ENCODE data around the gene PPP2R5C.

The PPP2R5C gene

DNA sequence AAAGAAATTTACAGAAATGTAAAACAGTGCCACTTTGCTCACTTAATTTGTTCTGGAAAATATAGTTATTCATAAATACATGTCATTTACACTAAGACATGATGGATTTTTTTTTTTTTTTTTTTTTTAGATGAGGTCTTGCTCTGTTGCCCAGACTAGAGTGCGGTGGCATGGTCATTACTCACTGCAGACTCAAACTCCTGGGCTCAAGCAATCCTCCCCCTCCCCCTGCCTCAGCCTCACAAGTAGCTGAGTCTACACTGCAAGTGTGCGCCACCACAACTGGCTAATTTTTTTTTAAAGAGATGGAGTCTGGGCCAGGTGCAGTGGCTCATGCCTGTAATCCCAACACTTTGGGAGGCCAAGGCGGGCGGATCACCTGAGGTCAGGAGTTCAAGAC, 101.2 kb downstream of the PPP2R5C start:
- no peak overlapping the region for H3K4me3 ChIP-seq (ENCODE audit: low read depth, low read length)
- in situ Hi-C loops (cut with HindIII; ENCODE audit: low sequenced_read_pairs): no loop called here
- TF ChIP-seq, protein P1, sequence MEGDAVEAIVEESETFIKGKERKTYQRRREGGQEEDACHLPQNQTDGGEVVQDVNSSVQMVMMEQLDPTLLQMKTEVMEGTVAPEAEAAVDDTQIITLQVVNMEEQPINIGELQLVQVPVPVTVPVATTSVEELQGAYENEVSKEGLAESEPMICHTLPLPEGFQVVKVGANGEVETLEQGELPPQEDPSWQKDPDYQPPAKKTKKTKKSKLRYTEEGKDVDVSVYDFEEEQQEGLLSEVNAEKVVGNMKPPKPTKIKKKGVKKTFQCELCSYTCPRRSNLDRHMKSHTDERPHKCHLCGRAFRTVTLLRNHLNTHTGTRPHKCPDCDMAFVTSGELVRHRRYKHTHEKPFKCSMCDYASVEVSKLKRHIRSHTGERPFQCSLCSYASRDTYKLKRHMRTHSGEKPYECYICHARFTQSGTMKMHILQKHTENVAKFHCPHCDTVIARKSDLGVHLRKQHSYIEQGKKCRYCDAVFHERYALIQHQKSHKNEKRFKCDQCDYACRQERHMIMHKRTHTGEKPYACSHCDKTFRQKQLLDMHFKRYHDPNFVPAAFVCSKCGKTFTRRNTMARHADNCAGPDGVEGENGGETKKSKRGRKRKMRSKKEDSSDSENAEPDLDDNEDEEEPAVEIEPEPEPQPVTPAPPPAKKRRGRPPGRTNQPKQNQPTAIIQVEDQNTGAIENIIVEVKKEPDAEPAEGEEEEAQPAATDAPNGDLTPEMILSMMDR (IDR thresholded peaks at IDR 0.05; ENCODE audit: low read depth, low read length): no peak
- DNase-seq (ENCODE audit: low read depth, low spot score): no peak

DNA sequence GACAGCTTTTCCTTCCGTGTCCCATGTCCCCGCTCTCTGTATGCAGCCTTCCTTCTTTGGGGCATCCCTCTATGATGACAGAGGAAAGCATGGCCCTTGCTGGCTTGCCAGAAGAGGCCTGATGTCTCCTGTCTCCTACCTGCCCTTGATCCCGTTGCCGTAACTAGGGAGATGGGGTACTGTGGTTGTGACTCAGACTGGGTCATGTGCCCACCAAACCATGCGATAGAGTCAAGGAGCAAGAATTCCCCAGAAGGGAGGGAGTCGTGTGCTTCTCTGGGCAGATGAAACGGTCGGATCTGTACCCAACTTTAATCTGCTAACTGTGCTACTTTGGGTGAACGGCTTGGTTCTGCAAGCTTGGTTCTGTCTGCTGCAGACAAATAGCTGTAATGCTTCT, 103.8 kb downstream of the PPP2R5C start:
- in situ Hi-C loops (cut with HindIII; ENCODE audit: low sequenced_read_pairs): no loop called here
- H3K4me3 ChIP-seq (ENCODE audit: low read depth, low read length): no peak overlapping the region
- TF ChIP-seq, protein P1 (IDR thresholded peaks at IDR 0.05; ENCODE audit: low read depth, low read length): no peak
- no peak for DNase-seq (ENCODE audit: low read depth, low spot score)

DNA sequence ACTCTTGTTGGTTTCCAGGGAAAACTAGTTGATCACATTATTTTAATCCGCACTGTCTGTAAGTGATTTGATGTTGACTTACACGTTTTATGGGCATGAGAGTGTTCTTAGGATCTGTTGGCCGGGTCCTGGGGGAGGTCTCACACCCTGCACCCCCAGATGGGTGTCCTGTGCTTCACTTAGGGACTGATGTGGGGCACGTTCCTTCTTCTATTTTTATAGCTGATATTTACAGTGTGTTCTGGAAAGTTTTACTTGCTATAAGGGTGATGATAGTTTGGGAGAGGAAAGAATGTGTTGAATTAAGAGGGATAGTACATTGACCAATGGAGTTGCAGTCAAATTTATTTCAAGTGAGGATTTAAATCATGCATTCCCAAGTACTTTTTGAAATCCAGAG, 106.3 kb downstream of the PPP2R5C start:
- in situ Hi-C loops (cut with HindIII; ENCODE audit: low sequenced_read_pairs): no loop called here
- H3K4me3 ChIP-seq (ENCODE audit: low read depth, low read length): no peak overlapping the region
- TF ChIP-seq, protein P1 (IDR thresholded peaks at IDR 0.05; ENCODE audit: low read depth, low read length): no peak
- DNase-seq (ENCODE audit: low read depth, low spot score): no peak

DNA sequence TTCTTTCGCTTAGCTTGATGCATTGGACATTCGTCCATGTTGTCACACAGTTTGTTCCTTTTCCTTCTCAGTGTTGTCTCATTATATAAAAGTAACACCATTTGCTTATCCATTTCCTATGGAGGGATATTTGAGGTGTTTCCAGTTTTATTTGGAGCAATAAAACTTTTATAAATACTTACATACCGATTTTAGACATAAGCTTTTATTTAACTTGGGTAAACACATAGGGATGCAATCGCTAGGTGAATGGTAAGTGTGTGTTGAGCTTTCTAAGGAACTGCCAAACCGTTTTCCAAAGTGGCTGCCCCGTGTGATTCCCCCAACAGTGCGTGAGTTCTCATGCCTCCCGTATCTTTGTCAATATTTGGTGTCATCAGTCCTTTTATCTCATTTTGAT, 107.7 kb downstream of the PPP2R5C start:
- no peak overlapping the region for H3K4me3 ChIP-seq (ENCODE audit: low read depth, low read length)
- no peak for DNase-seq (ENCODE audit: low read depth, low spot score)
- TF ChIP-seq, protein P1 (IDR thresholded peaks at IDR 0.05; ENCODE audit: low read depth, low read length): no peak
- in situ Hi-C loops (cut with HindIII; ENCODE audit: low sequenced_read_pairs): no loop called here

DNA sequence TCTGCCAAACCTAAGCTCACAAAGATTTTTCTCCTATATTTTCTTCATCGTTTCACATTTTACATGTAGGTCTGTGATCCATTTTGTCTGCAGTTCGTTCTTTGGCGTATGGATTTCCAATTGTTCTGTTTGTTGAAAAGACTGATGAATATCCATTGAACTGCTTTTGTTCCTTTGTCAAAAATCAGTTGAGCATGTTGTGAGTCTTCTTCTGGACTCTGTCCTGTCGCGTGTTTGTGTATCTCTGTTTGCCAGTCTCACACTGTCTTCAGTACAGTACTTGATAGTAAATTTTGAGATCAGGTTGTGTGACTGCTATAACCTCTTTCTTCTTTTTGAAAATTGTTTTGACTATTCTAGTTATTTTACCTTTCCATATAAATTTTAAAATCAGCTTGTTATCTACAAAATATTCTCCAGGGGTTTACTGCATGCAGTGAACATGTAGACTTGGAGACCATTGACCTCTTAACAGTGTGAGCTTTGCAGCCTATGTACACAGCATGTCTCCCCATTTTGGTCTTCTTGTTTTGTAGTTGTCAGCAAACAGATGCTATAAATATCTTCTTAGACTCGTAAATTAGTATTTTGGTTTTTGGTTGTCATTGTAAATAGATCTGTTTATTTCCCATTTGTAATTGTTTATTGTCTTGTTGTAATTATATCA, 108.9 kb downstream of the PPP2R5C start:
- in situ Hi-C loops (cut with HindIII; ENCODE audit: low sequenced_read_pairs): no loop called here
- H3K4me3 ChIP-seq (ENCODE audit: low read depth, low read length): no peak overlapping the region
- TF ChIP-seq, protein P1 (IDR thresholded peaks at IDR 0.05; ENCODE audit: low read depth, low read length): no peak
- DNase-seq (ENCODE audit: low read depth, low spot score): no peak

DNA sequence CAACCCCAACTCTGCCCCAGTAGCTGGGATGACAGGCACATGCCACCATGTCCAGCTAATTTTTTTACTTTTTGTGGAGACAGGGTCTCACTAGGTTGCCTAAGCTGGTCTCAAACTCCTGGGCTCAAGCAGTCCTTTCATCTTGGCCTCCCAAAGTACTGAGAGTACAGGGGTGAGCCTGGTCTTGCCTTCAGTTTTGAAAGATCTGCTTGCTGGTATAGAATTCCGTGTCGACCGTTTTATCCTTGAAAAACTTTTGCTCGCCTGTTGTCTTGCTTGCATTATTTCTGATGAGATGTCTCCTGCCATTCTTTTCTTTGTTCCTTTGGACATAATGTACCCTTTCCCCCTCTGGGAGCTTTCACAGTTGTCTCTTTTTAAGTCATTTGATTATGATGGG, 110.8 kb downstream of the PPP2R5C start:
- TF ChIP-seq, protein P1 (IDR thresholded peaks at IDR 0.05; ENCODE audit: low read depth, low read length): no peak
- H3K4me3 ChIP-seq (ENCODE audit: low read depth, low read length): no peak overlapping the region
- in situ Hi-C loops (cut with HindIII; ENCODE audit: low sequenced_read_pairs): no loop called here
- DNase-seq (ENCODE audit: low read depth, low spot score): no peak
